Adipocyte (in vitro differentiated cells): ENCODE results near the gene FGGY.
"Not testable (repeated sequence)": the region's sequence is repeated elsewhere in the genome, so short reads cannot be mapped to it uniquely, and the experiment has no call there.

ENCODE experiments used
- DNase-seq: peaks from one replicate; pipeline ENCODE4 v3.0.0-alpha.2; 2015; ENCODE audit warnings: low read depth
- H3K27me3 ChIP-seq: replicated peaks from 2 replicates; pipeline ENCODE4 v1.7.0; 2013; ENCODE audit warnings: mild to moderate bottlenecking, low read length, moderate library complexity; ENCODE audit not compliant: control insufficient read depth, insufficient read depth
- H3K36me3 ChIP-seq: 2 replicates; pipeline ENCODE4 v1.7.0; 2013; ENCODE audit warnings: low read length, mild to moderate bottlenecking, moderate library complexity; ENCODE audit not compliant: control insufficient read depth, insufficient read depth, severe bottlenecking
- H3K4me1 ChIP-seq: 2 replicates; pipeline ENCODE4 v1.7.0; 2013; ENCODE audit warnings: mild to moderate bottlenecking, low read length, moderate library complexity; ENCODE audit not compliant: control insufficient read depth, insufficient read depth
- H3K4me3 ChIP-seq: 2 replicates; pipeline ENCODE4 v1.7.0; 2013; ENCODE audit warnings: mild to moderate bottlenecking, low read length, moderate library complexity
- H3K9ac ChIP-seq: 2 replicates; pipeline ENCODE4 v1.7.0; 2013; ENCODE audit warnings: mild to moderate bottlenecking, low read length, moderate library complexity
- H3K9me3 ChIP-seq: 2 replicates; pipeline ENCODE4 v1.7.0; 2013; ENCODE audit warnings: mild to moderate bottlenecking, low read length, moderate library complexity; ENCODE audit not compliant: control insufficient read depth

FGGY gene

GRCh38 chr1:59556802-59557548 lies 260.1 kb downstream of the FGGY start:
- DNase-seq = no peak
- Histone ChIP-seq H3K36me3 (no peaks in the 10 kb centered on the region), H3K4me1 (no peaks in the 10 kb centered on the region), H3K9me3 (peaks cover 10% of the 10 kb centered on the region), H3K4me3 (no peak overlapping the region), H3K9ac (no peak overlapping the region), H3K27me3 (no peaks in the 10 kb centered on the region)

- Histone ChIP-seq H3K27me3 (no peaks in the 10 kb centered on the region), H3K36me3 (no peaks in the 10 kb centered on the region), H3K4me1 (no peaks in the 10 kb centered on the region), H3K4me3 (no peak overlapping the region), H3K9me3 (peaks cover 10% of the 10 kb centered on the region), H3K9ac (no peak overlapping the region)
- no peak for DNase-seq
These were observed 260.6 kb downstream of the FGGY start for GRCh38 chr1:59557549-59557885.

DNA sequence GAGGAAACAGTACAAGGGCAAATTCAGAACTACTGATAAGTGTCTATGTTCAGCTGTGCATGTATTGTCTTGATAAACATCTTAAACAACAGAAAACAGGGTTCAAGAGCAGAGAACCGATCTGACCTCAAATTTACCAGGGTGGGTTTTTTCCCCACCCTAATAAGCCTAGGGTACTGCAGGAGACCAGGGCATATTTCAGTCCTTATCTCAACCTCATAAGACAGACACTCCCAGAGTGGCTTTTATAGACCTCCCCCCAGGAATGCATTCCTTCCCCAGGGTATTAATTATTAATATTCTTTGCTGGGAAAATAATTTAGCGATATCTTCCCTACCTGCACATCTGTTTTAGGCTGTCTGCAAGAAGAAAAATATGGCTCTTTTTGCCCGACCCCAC lies 261.7 kb downstream of the FGGY start:
- H3K36me3 ChIP-seq, H3K9ac ChIP-seq, H3K4me3 ChIP-seq, DNase-seq, H3K4me1 ChIP-seq, H3K27me3 ChIP-seq: not testable (repeated sequence)
- peaks cover 10% of the 10 kb centered on the region for H3K9me3 ChIP-seq

GRCh38 chr1:59560807-59561450 lies 264.0 kb downstream of the FGGY start:
- H3K4me3 ChIP-seq = no peak overlapping the region
- no peaks in the 10 kb centered on the region for H3K27me3 ChIP-seq
- no peaks in the 10 kb centered on the region for H3K36me3 ChIP-seq
- H3K9ac ChIP-seq = no peak overlapping the region
- H3K4me1 ChIP-seq = peaks cover 15% of the 10 kb centered on the region
- peaks cover 10% of the 10 kb centered on the region for H3K9me3 ChIP-seq
- no peak for DNase-seq

- H3K27me3 ChIP-seq = no peaks in the 10 kb centered on the region
- peaks cover 20% of the 10 kb centered on the region for H3K4me1 ChIP-seq
- no peak for DNase-seq
- H3K36me3 ChIP-seq = no peaks in the 10 kb centered on the region
- H3K9me3 ChIP-seq = peaks cover 10% of the 10 kb centered on the region
- H3K4me3 ChIP-seq = no peak overlapping the region
- H3K9ac ChIP-seq = no peak overlapping the region
These were observed 264.9 kb downstream of the FGGY start for GRCh38 chr1:59561796-59562195.

DNA sequence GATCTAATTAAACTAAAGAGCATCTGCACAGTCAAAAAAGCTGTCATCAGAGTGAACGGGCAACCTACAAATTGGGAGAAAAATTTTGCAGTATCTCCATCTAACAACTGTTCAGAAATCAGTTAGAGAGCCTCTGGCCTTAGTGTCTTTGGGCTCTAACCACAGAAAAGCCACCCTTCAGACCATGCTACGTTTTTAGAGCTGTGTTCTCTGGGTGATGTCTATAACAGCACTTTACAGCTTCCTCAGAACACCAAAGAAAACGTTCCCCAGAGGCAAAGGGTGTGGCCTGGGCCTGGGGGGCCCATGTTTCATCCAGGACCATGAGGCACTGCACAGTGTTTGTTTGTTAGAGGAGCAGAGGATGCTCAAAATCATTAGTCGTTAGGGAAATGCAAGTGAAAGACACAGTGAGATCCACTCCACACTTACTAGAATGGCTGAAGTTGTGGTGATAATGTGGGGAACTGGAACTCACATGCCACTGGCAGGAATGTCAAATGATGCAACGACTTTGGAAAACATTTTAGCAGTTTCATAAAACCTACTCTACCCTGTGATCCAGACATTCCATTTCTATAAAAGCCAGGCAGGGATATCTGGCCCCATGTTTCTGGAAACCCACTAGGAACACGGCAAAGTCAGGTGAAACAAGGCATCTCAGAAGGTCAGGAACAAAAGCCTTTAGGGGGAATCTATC lies 267.4 kb downstream of the FGGY start:
- no peak overlapping the region for H3K4me3 ChIP-seq
- peak; percentile 44 for DNase-seq

GRCh38 chr1:59565611-59566410 lies 268.9 kb downstream of the FGGY start:
- H3K36me3 ChIP-seq = no peaks in the 10 kb centered on the region
- H3K27me3 ChIP-seq = no peaks in the 10 kb centered on the region
- H3K4me1 ChIP-seq = peaks cover 31% of the 10 kb centered on the region
- H3K9ac ChIP-seq = no peak overlapping the region
- H3K4me3 ChIP-seq = peak overlapping the region; percentile 62
- H3K9me3 ChIP-seq = no peaks in the 10 kb centered on the region
- DNase-seq = peak; percentile 53

More for the DNA sequence above, 267.4 kb downstream of the FGGY start:
- Histone ChIP-seq H3K36me3 (no peaks in the 10 kb centered on the region), H3K9ac (peak overlapping the region; percentile 1), H3K27me3 (no peaks in the 10 kb centered on the region), H3K9me3 (no peaks in the 10 kb centered on the region), H3K4me1 (peaks cover 26% of the 10 kb centered on the region)

GRCh38 chr1:59568158-59568935 lies 271.5 kb downstream of the FGGY start:
- Histone ChIP-seq H3K4me3 (no peak overlapping the region), H3K36me3 (no peaks in the 10 kb centered on the region), H3K9ac (no peak overlapping the region), H3K27me3 (no peaks in the 10 kb centered on the region), H3K9me3 (no peaks in the 10 kb centered on the region), H3K4me1 (peaks cover 31% of the 10 kb centered on the region)
- DNase-seq = peak; percentile 25

DNA sequence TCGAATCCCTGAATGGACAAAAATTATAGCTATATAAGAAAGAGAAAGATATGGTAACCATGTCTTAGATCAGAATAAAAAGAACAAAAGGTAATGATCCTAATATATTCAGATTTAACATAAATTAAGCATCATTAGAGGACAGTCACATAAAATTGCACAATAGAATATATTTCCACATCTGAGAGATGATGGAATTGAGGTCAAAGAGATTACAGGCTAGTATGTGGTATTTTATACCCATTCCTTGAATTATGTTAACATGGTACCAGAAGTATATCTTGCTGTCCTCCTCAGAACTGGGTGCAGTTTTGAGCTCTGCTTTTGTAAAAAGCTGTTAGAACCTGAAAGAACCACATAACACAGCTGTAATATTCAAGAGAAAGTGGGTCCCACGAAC lies 272.3 kb downstream of the FGGY start:
- Histone ChIP-seq H3K4me3 (no peak overlapping the region), H3K9me3 (no peaks in the 10 kb centered on the region), H3K36me3 (no peaks in the 10 kb centered on the region), H3K27me3 (no peaks in the 10 kb centered on the region), H3K9ac (no peak overlapping the region), H3K4me1 (peaks cover 30% of the 10 kb centered on the region)
- peak; percentile 28 for DNase-seq

GRCh38 chr1:59570524-59570923 lies 273.6 kb downstream of the FGGY start:
- H3K4me3 ChIP-seq = no peak overlapping the region
- no peak for DNase-seq
- no peaks in the 10 kb centered on the region for H3K27me3 ChIP-seq
- H3K9me3 ChIP-seq = no peaks in the 10 kb centered on the region
- peaks cover 20% of the 10 kb centered on the region for H3K4me1 ChIP-seq
- H3K9ac ChIP-seq = no peak overlapping the region
- no peaks in the 10 kb centered on the region for H3K36me3 ChIP-seq
